Adrenal gland (tissue), 12 donors: ENCODE measurements around the gene CACNA1B. TPM values are rescaled to one million over a fixed set of nuclear protein-coding genes. Genes with fewer than 3 reads are reported as not detected.

ENCODE experiments used
- DNase-seq, 7 donors: peaks; one replicate each; pipeline ENCODE4 v3.0.0-alpha.2; 2019 to 2020
- H3K27ac ChIP-seq, 5 donors: fragments of 200-600 bp; sonication (generic) in 4 of 5; 1 replicate in 3 of 5; 2 replicates in 2 of 5; pipeline versions ENCODE4 v1.5.1 to v1.8.0; 2016 to 2020; ENCODE audit warnings: mild to moderate bottlenecking in 1 of 5
- H3K27me3 ChIP-seq: fragments of 200-600 bp; 2 replicates; pipeline ENCODE4 v1.8.0; 2021
- H3K36me3 ChIP-seq, 2 donors: fragments of 200-600 bp; replicated peaks in 1 of 2; 1 replicate in 1 of 2; 2 replicates in 1 of 2; pipeline versions ENCODE4 v1.5.1 to v1.8.0; 2018 to 2022
- H3K4me1 ChIP-seq, 2 donors: fragments of 200-600 bp; replicated peaks in 1 of 2; 1 replicate in 1 of 2; 2 replicates in 1 of 2; pipeline versions ENCODE4 v1.5.1 to v1.8.0; 2018 to 2021
- H3K4me3 ChIP-seq, 4 donors: fragments of 200-600 bp; sonication (generic) in 3 of 4; one replicate each; pipeline ENCODE4 v1.5.1; 2016 to 2018
- H3K9me3 ChIP-seq, 3 donors: fragments of 200-600 bp; sonication (generic) in 1 of 3; replicated peaks in 1 of 3; 1 replicate in 2 of 3; 2 replicates in 1 of 3; pipeline versions ENCODE4 v1.5.1 to v1.8.0; 2016 to 2021
- POLR2A ChIP-seq, 2 donors: fragments of 450-650 bp; IDR thresholded peaks; one replicate each; pipeline ENCODE4 v1.6.1; 2017; ENCODE audit warnings: antibody characterized with exemption in 2 of 2, mild to moderate bottlenecking in 2 of 2, moderate library complexity in 1 of 2
- WGBS, 4 donors: extraction: QIAGEN DNeasy Blood & Tissue Kit in 2 of 4; methylation state at CpG; one replicate each; pipeline versions ENCODE4 v1.1.5 to v1.1.7; 2013 to 2017; 5-methylcytosine and 5-hydroxymethylcytosine counted together
- intact Hi-C, 2 donors: fragments of 100-400 bp; cut with DNase I; formaldehyde crosslinking; loops; one replicate each; pipeline versions ENCODE4 v1.14.1 to v1.15.0; 2022 to 2023
- polyA plus RNA-seq, 3 donors: library from polyadenylated mRNA; stranded (reverse); fragments of 200-250 nt in 2 of 3; fragments of 350-450 nt in 1 of 3; fragmentation: Illumina TruSeq in 1 of 3; extraction: RNeasy Lipid Tissue Mini Kit (QIAGEN cat#74804) in 1 of 3; gene quantifications; one replicate each; pipeline ENCODE4 v1.2.3, GENCODE V29; 2013 to 2014
- total RNA-seq, 9 donors: library from RNA; depleted of rRNA in 4 of 9; stranded (reverse); fragments of >200 nt in 4 of 9; fragments of 120-200 nt in 1 of 9; fragmentation: NEBNext Ultra II Directional in 1 of 9; extraction: Animal tissue kit (Norgen Biotek cat#: 25700) in 1 of 9; gene quantifications; one replicate each; pipeline versions ENCODE4 v1.1.0 to v1.2.4, GENCODE V29; 2013 to 2023
- TF ChIP-seq, protein P1 (sequence below), 6 experiments: fragments of 450-650 bp in 4 of 6; fragments of 200-600 bp in 2 of 6; sonication (generic) in 1 of 6; IDR thresholded peaks; 1 replicate in 5 of 6; 2 replicates in 1 of 6; pipeline versions ENCODE4 v1.5.1 to v1.8.0; 2016 to 2021; ENCODE audit warnings: antibody characterized with exemption in 6 of 6, mild to moderate bottlenecking in 2 of 6, moderate library complexity in 1 of 6
- donor health status: healthy with polysubstance abuse.
- donor health status: Bipolar disorder and iron deficiency.
- donor health status: DM: yes; HTN: yes; CAD: no.
- donor health status: DM: no; HTN: no; CAD: no.
- donor health status: DM: no; HTN: no; CAD: no.
- donor health status: DM: yes; HTN: yes; CAD: no.

Gene CACNA1B
- total and polyA plus RNA-seq, 12 donors, result 0.04 to 4.9 (median 1.1) TPM; not detected in 1

DNA sequence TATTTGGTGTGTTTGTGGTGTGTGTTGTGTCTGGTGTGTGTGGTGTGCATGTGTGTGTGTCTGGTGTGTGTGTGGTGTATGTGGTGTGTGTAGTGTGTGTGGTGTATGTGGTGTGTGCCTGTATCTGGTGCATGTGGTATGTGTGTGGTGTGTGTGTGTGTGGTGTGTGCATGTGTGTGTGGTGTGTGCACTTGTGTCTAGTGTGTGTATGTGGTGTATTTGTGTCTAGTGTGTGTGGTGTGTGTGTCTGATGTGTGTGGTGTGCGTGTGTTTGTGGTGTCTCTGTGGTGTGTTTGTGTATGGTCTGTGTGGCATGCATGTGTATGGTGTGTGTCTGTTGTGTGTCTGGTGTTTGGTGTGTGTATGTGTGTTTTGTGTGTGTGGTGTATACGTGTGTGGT lies 71.1 kb downstream of the CACNA1B start:
- peak in 1 of 7 donors; percentile 35 for DNase-seq
- TF ChIP-seq POLR2A (IDR thresholded peaks at IDR 0.05), result no peak
- TF ChIP-seq, protein P1, sequence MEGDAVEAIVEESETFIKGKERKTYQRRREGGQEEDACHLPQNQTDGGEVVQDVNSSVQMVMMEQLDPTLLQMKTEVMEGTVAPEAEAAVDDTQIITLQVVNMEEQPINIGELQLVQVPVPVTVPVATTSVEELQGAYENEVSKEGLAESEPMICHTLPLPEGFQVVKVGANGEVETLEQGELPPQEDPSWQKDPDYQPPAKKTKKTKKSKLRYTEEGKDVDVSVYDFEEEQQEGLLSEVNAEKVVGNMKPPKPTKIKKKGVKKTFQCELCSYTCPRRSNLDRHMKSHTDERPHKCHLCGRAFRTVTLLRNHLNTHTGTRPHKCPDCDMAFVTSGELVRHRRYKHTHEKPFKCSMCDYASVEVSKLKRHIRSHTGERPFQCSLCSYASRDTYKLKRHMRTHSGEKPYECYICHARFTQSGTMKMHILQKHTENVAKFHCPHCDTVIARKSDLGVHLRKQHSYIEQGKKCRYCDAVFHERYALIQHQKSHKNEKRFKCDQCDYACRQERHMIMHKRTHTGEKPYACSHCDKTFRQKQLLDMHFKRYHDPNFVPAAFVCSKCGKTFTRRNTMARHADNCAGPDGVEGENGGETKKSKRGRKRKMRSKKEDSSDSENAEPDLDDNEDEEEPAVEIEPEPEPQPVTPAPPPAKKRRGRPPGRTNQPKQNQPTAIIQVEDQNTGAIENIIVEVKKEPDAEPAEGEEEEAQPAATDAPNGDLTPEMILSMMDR (IDR thresholded peaks at IDR 0.05), result no peak
- 78 to 93% (median 84%) methylated on average over 2 of the region's 2 CpGs for WGBS, 4 donors
- intact Hi-C loops, result no loop called here
- Histone ChIP-seq H3K9me3 (peaks cover 0 to 3% (median 0%) of the 10 kb centered on the region in 3 donors), H3K27ac (no peak overlapping the region), H3K27me3 (no peaks in the 10 kb centered on the region), H3K36me3 (no peaks in the 10 kb centered on the region), H3K4me1 (no peaks in the 10 kb centered on the region), H3K4me3 (no peak overlapping the region)

DNA sequence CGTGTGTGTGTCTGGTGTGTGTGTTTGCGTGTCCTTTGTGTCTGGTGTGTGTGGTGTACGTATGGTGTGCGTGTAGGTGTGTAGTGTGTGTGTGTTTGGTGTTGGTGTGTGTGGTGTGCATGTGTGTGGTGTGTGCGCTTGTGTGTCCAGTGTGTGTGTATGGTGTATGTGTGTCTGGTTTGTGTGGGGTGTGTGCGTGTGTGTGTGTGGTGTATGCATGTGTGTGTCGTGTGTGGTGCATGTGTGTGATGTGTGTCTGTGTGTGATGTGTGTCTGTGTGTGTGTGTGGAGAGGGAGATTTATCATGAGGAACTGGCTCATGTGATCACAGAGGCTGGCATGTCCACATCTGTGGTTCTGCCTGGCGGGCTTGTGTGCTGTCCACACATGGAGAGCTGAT lies 71.7 kb downstream of the CACNA1B start:
- DNase-seq, result peak in 1 of 7 donors; percentile 49
- TF ChIP-seq, protein P1 (IDR thresholded peaks at IDR 0.05), result no peak
- no peak for TF ChIP-seq POLR2A (IDR thresholded peaks at IDR 0.05)
- H3K4me3 ChIP-seq, result no peak overlapping the region
- WGBS, 4 donors, result 85 to 95% (median 93%) methylated on average over 8 of the region's 8 CpGs
- intact Hi-C loops, result no loop called here
- peaks cover 0 to 3% (median 0%) of the 10 kb centered on the region in 3 donors for H3K9me3 ChIP-seq
- no peaks in the 10 kb centered on the region for H3K4me1 ChIP-seq
- H3K36me3 ChIP-seq, result no peaks in the 10 kb centered on the region
- H3K27ac ChIP-seq, result no peak overlapping the region
- H3K27me3 ChIP-seq, result no peaks in the 10 kb centered on the region

DNA sequence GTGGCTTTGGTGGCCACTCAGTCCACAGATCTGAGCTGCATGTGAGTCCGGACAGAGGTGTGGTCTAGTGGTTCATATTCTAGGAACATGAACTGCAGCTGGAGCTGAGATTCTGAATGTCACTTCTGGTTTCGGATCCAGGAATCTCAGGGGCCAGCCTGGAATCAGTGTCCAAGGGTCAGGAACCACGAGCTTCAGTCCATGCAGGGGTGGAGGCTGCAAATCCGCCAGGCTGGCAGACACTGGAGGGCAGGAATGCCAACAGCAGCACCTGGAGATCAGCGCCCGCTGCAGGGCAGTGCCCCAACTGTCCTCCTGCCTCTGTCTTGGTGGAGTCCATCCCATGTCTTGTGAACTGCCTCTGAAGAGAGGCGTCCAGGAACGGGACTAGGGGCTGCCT lies 73.5 kb downstream of the CACNA1B start:
- no peaks in the 10 kb centered on the region for H3K36me3 ChIP-seq
- intact Hi-C loops, result no loop called here

DNA sequence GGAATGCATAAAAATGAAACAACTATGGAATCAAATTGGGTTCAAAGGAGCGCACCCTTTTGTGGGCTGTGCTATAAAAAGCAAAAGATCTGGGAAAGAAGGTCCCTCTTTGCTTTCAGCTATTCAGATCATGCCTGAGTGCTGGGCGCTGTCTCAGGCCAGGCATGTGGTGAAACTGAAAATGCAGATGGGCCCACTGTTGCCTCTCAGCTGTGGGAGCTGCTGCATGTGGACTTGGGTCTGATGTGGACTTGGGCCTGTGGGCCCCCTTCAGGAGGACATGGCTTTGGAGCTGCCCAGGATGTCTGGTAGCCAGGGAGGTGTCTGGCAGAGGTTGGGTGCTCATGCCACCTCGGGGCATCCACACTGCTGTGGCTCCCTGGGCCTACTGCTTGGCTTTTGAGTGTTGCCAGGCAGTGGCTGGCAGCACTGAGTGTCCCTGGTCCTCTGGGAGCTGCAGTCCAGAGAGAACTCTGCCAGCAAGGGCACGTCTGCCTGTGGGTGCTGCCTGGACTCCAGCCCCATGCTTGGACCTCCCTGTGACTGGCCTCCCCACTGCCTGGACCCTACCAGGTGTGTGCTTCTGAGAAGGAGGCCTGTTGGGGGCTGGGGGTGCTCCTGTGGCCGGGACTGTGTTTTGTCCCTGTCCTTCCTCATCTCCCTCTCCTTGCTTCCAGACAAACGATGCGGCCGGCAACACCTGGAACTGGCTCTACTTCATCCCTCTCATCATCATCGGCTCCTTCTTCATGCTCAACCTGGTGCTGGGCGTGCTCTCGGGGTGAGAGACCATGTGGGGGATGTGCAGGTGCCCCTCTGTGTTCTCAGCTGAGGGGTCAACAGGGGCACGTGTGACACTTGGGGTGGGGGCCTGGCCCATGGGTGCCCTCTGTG lies 74.3 kb downstream of the CACNA1B start:
- TF ChIP-seq, protein P1 (IDR thresholded peaks at IDR 0.05), result no peak
- no peak for TF ChIP-seq POLR2A (IDR thresholded peaks at IDR 0.05)
- Histone ChIP-seq H3K4me1 (no peaks in the 10 kb centered on the region), H3K36me3 (no peaks in the 10 kb centered on the region), H3K27ac (no peak overlapping the region), H3K9me3 (no peaks in the 10 kb centered on the region), H3K4me3 (no peak overlapping the region), H3K27me3 (no peaks in the 10 kb centered on the region)
- intact Hi-C loops, result no loop called here
- WGBS, 4 donors, result 86 to 92% (median 90%) methylated on average over 10 to 12 of the region's 12 CpGs
- peak in 1 of 7 donors; percentile 58 for DNase-seq

More for the DNA sequence above, 73.5 kb downstream of the CACNA1B start:
- H3K9me3 ChIP-seq, result no peaks in the 10 kb centered on the region
- TF ChIP-seq POLR2A (IDR thresholded peaks at IDR 0.05), result no peak
- TF ChIP-seq, protein P1 (IDR thresholded peaks at IDR 0.05), result no peak
- no peaks in the 10 kb centered on the region for H3K4me1 ChIP-seq
- peak in 1 of 7 donors; percentile 35 for DNase-seq
- H3K27ac ChIP-seq, result no peak overlapping the region
- no peaks in the 10 kb centered on the region for H3K27me3 ChIP-seq
- H3K4me3 ChIP-seq, result no peak overlapping the region
- WGBS, 4 donors, result 62 to 87% (median 72%) methylated on average over 3 to 8 of the region's 8 CpGs
